Measurements from ENCODE around the gene LYRM2. TPM values are rescaled to one million over a fixed set of nuclear protein-coding genes. Genes with fewer than 3 reads are reported as not detected.

Gene LYRM2
- total RNA-seq, 1 donor from 2014 or later: 33.8 TPM

- intact Hi-C loops (cut with micrococcal nuclease): loop anchor here (1.0 to 5.0 kb wide), 7 partner anchors 42 to 633 kb away; partner anchors contain the start of genes CASP8AP2, LYRM2, PNRC1 and RNGTT
Observed at GRCh38 chr6:89596484-89596883, 42.1 kb downstream of the LYRM2 start.

DNA sequence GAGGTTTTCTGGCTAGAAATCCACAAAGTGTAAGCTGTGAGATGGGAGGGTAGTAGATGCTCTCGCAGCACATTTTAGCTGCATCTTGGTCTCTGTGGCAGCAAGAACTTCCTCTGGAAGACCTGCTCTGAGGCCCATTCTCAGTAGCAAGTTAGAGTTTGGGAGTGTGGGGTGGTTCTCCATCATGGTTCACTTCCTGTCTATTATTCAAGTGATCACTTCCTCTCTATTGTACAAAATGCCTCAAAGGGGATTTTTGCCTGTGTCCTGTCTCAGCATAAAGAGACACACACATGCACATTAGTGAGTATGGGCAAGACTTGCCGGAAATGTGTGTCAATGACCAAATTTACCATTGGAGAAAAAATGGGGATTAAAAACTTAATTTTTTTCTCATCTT, 42.5 kb downstream of the LYRM2 start:
- intact Hi-C loops (cut with micrococcal nuclease): loop anchor here (1.0 to 5.0 kb wide), 7 partner anchors 43 to 633 kb away; partner anchors contain the start of genes CASP8AP2, LYRM2, PNRC1 and RNGTT

DNA sequence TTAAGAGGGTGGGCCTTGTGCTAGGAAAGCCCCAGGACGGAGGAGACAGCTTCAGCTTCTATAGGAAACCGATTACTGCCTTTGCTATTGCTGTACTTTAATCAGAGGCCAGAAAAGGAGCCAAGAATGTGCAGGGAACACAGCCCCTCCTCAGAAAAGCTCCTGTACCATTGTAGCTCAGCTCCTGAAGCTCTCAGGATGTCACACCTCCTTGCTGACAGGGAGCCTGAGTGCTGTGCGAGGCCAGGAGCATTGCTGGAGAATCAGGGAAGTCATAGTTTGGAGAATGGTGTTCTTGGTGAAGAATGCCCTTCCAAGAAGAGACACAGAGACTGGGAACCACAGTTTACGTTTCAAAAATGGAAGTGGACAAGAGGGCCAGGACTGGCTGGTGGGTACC, 46.8 kb downstream of the LYRM2 start:
- intact Hi-C loops (cut with micrococcal nuclease): no loop called here

- intact Hi-C loops (cut with micrococcal nuclease): no loop called here
Observed at GRCh38 chr6:89590133-89590532, 48.4 kb downstream of the LYRM2 start.

DNA sequence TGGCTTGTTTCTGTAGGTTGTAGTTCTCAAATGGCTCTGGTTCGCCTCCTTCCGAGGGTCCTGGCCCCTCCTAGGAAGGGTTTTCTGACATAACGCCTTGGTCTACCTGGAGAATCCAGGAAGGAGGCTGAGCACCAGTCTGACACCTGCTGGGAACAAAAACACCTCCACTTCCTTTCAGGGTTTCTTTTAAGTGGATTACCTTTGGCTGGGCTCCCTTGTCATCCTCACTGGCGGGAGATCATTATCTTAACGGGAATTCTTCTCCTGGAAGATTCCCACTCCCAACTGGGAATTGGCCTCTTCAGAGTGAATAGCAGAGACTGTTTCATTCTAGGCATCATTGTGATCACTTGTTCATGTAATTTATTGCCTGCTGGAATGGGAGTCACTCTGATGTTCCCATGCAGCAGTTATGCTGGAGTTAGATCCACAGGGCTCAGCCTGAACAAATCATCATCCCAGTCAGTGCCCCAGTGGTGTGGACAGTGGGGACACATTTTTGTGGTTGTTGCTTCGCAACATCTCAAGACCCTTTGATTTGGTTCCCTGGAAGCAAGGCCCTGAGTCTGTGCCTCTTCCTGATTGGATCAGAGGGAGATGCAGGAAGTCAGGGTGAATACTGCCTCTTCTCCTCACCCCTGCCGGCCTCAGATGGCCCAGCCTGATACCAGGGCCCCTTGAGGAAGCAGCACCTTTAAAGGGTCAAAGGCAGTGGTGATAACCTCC, 49.1 kb downstream of the LYRM2 start:
- intact Hi-C loops (cut with micrococcal nuclease): no loop called here

GRCh38 chr6:89585154-89585553, 53.4 kb downstream of the LYRM2 start:
- intact Hi-C loops (cut with micrococcal nuclease): no loop called here

DNA sequence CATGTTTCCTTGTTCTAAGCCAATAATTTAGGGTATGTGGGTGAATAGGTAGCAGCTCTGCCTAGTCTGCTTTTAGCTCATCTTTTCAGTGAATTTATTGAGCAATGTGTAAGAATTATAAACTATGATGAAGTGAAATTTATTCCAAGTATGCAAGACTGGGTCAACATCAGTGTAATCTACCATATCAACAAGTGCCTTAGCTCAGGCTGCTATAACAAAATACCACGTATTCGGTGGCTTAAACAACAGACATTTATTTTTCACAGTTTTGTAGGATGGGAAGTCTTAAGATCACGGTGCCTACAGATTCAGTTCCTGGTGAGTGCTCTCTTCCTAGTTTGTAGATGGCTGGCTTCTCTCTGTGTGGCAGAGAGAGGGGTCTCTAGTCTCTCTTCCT, 54.0 kb downstream of the LYRM2 start:
- intact Hi-C loops (cut with micrococcal nuclease): no loop called here

GRCh38 chr6:89583559-89583958, 55.0 kb downstream of the LYRM2 start:
- intact Hi-C loops (cut with micrococcal nuclease): no loop called here

DNA sequence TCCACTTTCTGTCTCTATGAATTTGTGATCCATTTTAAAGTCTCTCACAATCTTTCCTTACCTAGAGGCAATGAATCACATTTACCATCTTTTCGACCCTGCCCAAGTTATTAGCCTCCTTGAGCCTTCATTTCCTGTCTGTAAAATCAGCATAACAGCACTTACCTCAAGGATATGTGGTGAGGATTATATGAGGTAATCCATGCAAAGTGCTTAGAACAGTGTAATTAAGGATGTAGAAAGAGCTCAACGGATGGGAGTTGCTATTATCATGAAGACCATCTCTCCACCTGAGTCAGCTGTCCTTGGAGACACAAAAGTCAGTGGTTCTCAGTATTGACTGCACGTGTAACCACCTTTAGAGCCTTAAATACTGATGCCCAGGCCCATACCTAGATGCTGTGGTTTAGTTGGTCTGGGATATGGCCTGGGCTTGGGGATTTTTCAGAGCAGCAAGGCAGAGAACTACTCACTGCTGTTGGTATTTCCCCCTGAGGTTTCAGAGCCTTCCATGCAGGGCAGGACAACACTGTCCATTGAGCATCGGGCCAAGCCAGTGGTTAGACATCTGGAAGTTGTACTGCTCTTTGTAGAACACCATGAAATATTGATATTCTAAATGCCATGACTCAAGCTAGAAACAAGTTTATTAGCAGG, 55.8 kb downstream of the LYRM2 start:
- intact Hi-C loops (cut with micrococcal nuclease): no loop called here

DNA sequence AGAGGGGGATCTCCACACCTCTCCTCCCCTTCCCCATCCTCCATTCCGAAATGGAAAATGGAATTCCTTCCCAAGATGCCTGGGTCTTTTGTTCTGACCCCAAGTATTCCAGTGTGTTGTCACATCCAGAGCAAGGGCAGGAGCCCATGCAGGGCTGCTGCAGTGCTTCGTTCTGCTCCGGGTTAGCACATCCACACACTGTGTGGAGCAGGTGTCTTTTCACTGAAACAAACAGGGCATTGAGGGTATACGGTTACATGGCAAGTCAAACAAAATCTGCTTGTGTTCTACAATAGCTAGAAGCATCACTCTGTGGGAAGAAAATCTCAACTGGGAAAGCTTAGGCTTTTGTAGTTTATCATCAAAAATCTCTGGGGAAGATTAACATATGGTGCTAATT, 56.9 kb downstream of the LYRM2 start:
- intact Hi-C loops (cut with micrococcal nuclease): no loop called here

DNA sequence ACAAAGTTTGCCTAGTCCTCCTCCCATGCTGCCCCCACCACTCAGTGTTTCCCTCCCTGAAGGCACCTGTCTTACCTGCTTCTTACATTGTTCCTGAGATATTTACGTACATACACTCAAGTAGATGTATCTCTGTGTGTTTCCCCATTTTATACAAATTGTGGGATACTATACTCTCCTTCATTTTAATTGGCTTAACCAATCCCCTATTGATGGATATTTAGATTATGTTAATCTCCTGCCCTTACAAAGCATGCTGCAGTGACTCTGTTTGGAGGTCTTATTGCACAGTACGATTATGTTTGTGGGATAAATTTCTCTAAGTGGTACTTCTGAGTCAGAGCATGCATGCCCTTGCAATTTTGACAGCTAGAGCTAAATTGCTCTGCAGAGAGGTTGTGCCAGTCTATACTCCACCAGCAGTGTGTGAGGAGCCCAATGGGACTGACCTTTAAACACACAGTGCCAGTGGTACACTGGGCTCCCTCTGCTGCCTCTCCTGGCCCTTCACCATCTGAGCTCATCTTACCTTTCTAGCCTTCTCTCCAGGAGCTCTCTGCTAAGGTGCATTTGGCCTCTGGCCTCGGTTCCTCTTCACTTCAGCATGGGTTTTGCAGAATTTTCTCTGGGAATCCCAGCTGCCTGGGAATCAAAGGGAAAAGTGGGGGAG, 57.4 kb downstream of the LYRM2 start:
- intact Hi-C loops (cut with micrococcal nuclease): no loop called here

- intact Hi-C loops (cut with micrococcal nuclease): no loop called here
Observed at GRCh38 chr6:89575562-89575960, 63.0 kb downstream of the LYRM2 start.

DNA sequence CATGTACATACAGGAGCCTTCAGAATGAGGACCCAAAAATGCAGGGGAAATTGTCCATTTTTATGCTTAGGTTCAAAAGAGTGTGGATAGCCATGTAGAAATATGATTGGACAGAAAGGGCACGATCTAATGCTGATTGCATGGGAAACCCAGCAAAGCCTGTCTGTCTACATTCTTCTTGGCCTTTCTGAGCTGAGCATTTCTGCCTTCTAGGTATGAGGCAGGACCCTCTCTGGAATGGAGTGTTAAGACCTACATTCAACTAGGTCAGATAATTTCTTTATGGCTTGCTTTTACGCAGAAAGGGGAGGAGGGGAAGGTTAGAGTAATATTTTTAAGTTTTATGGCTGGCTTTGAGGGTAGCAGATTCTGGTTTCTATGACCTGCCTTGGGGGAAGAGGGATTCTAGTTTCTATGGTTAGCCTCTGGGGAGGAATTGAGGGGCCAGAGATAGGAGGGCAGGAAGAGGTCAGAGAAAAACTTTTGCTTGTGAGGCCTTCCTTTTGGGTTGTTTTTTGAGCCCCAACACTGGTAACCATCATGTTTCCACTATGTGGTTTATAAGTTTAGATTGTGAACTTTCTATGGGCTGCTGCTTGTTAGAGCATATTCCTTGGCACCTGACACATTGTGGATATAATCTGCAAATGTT, 63.5 kb downstream of the LYRM2 start:
- intact Hi-C loops (cut with micrococcal nuclease): no loop called here

DNA sequence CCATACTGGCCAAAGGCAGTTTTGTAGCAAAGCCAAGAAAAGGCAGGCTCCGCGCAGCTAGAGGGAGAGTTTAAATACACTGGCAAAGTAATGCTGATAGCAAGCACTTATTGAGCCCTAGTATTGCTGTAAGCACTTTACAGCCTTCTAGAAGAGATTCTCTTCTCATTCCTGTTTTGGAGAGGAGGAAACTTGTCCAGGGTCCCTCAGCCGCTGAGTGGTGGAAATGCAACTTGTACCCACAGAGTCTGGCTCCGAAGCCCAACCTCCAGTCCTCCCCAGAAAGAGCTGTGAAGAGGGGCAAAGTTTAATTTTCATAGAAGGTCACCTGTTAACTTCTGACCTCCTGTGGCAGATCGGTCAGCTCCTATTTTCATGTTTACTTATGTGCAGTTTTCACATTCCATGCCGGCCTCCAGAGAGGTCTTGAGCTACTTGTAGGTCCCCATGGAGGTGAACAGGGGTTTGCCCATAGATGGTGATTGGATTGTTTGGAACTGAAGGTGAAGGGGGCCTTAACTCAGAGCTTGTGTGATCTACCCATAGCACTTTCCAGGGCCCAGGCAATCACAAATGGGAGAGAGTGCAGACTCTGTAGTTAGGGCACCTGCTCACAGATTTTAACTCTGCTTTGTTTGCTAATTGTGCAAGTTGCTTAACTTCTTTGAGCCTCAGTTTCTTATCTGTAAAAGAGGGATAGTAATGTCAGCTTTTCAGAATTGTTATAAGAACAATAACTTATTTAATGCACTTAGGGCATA, 70.7 kb downstream of the LYRM2 start:
- intact Hi-C loops (cut with micrococcal nuclease): no loop called here

- intact Hi-C loops (cut with micrococcal nuclease): no loop called here
Observed at GRCh38 chr6:89566930-89567629, 71.5 kb downstream of the LYRM2 start.

DNA sequence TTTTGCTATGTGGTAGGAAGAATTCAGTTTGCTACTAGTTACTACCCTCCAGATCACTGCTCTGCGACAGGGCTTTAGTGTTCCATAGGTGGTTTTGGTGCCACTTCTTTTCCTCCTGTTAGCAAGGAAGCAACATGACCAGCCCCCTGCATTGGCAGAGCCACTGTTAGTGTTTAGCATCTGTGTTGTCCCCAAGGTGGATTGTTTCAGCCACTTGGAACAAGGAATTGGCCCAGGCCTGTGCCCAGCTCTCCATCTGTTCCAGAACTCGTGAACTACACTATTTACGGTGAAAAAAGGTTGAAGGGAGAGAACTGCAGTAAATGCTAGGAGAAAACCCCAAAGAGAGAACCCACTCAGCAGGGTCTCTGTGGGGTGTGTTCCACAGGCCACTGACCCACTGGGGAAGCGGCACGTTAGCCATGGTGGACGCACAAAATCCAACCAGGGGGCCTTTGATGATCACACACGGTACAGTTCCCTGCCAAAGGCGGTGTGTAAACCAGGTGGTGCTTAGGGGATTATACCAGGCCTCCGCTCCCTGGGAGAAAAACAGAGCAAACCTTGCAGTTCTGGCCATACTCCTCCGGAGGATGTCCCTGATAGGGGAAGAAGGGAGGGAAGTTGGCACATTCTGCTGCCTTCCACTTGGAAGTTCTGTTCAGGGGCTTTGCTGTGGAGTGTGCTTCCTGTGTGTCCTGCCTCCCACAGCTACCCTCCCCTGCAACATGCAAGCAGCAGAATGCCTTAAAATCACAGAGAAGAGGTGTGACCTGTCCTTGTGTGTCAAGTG, 72.3 kb downstream of the LYRM2 start:
- intact Hi-C loops (cut with micrococcal nuclease): no loop called here

DNA sequence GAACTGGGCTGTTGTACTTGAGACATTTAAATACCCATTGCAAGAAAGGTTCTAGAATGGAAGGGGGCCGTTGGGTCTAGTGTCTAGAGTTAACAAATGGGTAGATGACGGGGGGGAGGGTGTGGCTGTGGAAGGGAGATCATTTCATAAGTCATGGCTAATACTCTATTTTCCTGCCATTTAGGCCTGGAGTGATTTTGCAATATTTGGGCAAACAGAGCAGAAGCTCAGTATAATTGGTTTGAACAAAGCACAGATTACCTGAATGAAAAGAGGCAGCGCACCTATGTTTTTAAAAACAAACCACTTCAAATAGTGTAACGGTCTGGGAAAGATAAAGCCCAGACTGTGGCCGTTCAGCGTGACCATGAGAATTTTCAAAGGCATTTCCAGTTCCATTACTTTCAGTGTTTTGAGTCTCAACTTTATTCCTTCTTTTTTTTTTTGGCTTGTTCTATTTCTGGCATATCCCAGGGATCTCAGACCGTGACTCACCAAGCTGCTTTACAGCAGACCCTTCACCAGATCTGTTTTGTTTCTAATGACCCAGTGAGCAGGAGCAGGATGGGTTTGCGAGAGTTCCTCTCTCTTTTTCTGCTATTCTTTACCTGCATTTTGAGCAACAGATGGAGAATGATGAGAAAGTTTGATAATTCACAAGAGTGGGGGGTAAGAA, 73.7 kb downstream of the LYRM2 start:
- intact Hi-C loops (cut with micrococcal nuclease): no loop called here

DNA sequence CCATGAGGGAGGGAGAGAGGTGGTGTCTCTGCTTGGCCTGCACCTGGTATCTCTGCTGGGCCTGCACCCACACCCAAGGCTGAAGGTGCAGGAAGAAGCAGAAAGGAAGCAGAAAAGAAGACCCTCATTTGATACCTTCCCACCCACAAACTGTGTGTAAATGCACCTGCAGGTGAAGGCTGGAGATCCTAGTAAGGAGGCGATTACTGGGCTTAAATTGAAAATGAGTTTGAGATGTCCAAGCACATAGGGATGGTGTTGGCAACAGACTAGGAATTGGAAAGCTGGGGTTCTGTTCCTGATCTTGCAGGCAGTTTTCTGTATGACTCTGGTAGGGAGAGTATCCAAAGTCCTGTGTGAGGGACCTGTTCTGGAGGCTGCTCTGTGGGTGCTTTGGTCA, 74.7 kb downstream of the LYRM2 start:
- intact Hi-C loops (cut with micrococcal nuclease): no loop called here
